Activated CD4-positive, alpha-beta T cell treated with anti-CD3 and anti-CD28 coated beads, Interleukin-2, amount 10 ng/mL, durations not matched to agents 7 days and 5 days (primary cell): ENCODE results near the gene ABCC9. TPM values are rescaled to one million over a fixed set of nuclear protein-coding genes. Genes with fewer than 3 reads are reported as not detected.

ENCODE experiments used
- CTCF ChIA-PET: fragments of 350-600 bp; sonication (Branson Sonifier 250); formaldehyde crosslinking; loops from one replicate; lab custom pipeline; 2021; ENCODE audit warnings: antibody characterized with exemption; lab: Charles Lee
- POLR2A ChIA-PET: fragments of 350-600 bp; sonication (Branson Sonifier 250); formaldehyde crosslinking; loops from one replicate; lab custom pipeline; 2021; ENCODE audit warnings: antibody characterized with exemption; lab: Charles Lee
- DNase-seq: peaks from one replicate; pipeline ENCODE4 v3.0.0-alpha.2; 2020
- H3K27ac Mint-ChIP-seq: one replicate; pipeline ENCODE4 v1.8.0; 2021; ENCODE audit warnings: mild to moderate bottlenecking, moderate library complexity, mixed read lengths
- H3K27me3 Mint-ChIP-seq: one replicate; pipeline ENCODE4 v1.8.0; 2021; ENCODE audit warnings: mixed read lengths
- H3K36me3 Mint-ChIP-seq: one replicate; pipeline ENCODE4 v1.8.0; 2021; ENCODE audit warnings: low read depth, mixed read lengths
- H3K4me1 Mint-ChIP-seq: one replicate; pipeline ENCODE4 v1.8.0; 2021; ENCODE audit warnings: mixed read lengths
- H3K4me3 Mint-ChIP-seq: one replicate; pipeline ENCODE4 v1.8.0; 2021; ENCODE audit warnings: mild to moderate bottlenecking, moderate library complexity, mixed read lengths
- H3K9me3 Mint-ChIP-seq: one replicate; pipeline ENCODE4 v1.8.0; 2021; ENCODE audit warnings: mixed read lengths
- total RNA-seq, 2 experiments: library from RNA; stranded (reverse); gene quantifications; one replicate each; pipeline ENCODE4 v1.2.3, GENCODE V29; 2021

The ABCC9 gene
- total RNA-seq, 2 experiments from 2014 or later, result not detected

GRCh38 chr12:21848192-21848591 lies 93.0 kb downstream of the ABCC9 start:
- Mint-ChIP-seq H3K27me3 (no peaks in the 10 kb centered on the region), H3K36me3 (no peaks in the 10 kb centered on the region), H3K4me3 (no peak overlapping the region), H3K9me3 (no peaks in the 10 kb centered on the region), H3K4me1 (no peaks in the 10 kb centered on the region), H3K27ac (no peak overlapping the region)
- no peak for DNase-seq
- CTCF ChIA-PET, result no interaction called here
- POLR2A ChIA-PET, result no interaction called here

GRCh38 chr12:21843795-21844194 lies 97.4 kb downstream of the ABCC9 start:
- no peak overlapping the region for H3K4me3 Mint-ChIP-seq
- DNase-seq, result no peak
- H3K9me3 Mint-ChIP-seq, result no peaks in the 10 kb centered on the region
- H3K27me3 Mint-ChIP-seq, result peaks cover 3% of the 10 kb centered on the region
- CTCF ChIA-PET, result no interaction called here
- POLR2A ChIA-PET, result no interaction called here
- no peaks in the 10 kb centered on the region for H3K36me3 Mint-ChIP-seq
- no peak overlapping the region for H3K27ac Mint-ChIP-seq
- no peaks in the 10 kb centered on the region for H3K4me1 Mint-ChIP-seq

GRCh38 chr12:21839776-21840175 lies 101.5 kb downstream of the ABCC9 start:
- no peak for DNase-seq
- Mint-ChIP-seq H3K27ac (no peak overlapping the region), H3K9me3 (no peaks in the 10 kb centered on the region), H3K4me3 (no peak overlapping the region), H3K4me1 (no peaks in the 10 kb centered on the region), H3K27me3 (peaks cover 5% of the 10 kb centered on the region), H3K36me3 (no peaks in the 10 kb centered on the region)
- POLR2A ChIA-PET, result no interaction called here
- CTCF ChIA-PET, result no interaction called here

- no peak overlapping the region for H3K4me3 Mint-ChIP-seq
- H3K9me3 Mint-ChIP-seq, result no peaks in the 10 kb centered on the region
- no peaks in the 10 kb centered on the region for H3K4me1 Mint-ChIP-seq
- ChIA-PET CTCF (no interaction called here), POLR2A (no interaction called here)
- H3K27ac Mint-ChIP-seq, result no peak overlapping the region
- peaks cover 5% of the 10 kb centered on the region for H3K27me3 Mint-ChIP-seq
- DNase-seq, result no peak
- no peaks in the 10 kb centered on the region for H3K36me3 Mint-ChIP-seq
Measured at GRCh38 chr12:21837847-21838246, 103.4 kb downstream of the ABCC9 start.

GRCh38 chr12:21831791-21832344 lies 109.4 kb downstream of the ABCC9 start:
- DNase-seq, result no peak
- no peak overlapping the region for H3K4me3 Mint-ChIP-seq
- peaks cover 2% of the 10 kb centered on the region for H3K27me3 Mint-ChIP-seq
- H3K27ac Mint-ChIP-seq, result no peak overlapping the region
- CTCF ChIA-PET, result no interaction called here
- H3K4me1 Mint-ChIP-seq, result no peaks in the 10 kb centered on the region
- H3K36me3 Mint-ChIP-seq, result no peaks in the 10 kb centered on the region
- H3K9me3 Mint-ChIP-seq, result no peaks in the 10 kb centered on the region
- POLR2A ChIA-PET, result no interaction called here

GRCh38 chr12:21828779-21829178 lies 112.4 kb downstream of the ABCC9 start:
- H3K4me3 Mint-ChIP-seq, result no peak overlapping the region

GRCh38 chr12:21828136-21828775 lies 113.0 kb downstream of the ABCC9 start:
- H3K4me3 Mint-ChIP-seq, result no peak overlapping the region
- no peaks in the 10 kb centered on the region for H3K36me3 Mint-ChIP-seq
- ChIA-PET POLR2A (no interaction called here), CTCF (no interaction called here)
- H3K27ac Mint-ChIP-seq, result no peak overlapping the region
- H3K9me3 Mint-ChIP-seq, result no peaks in the 10 kb centered on the region
- DNase-seq, result no peak
- no peaks in the 10 kb centered on the region for H3K4me1 Mint-ChIP-seq
- H3K27me3 Mint-ChIP-seq, result no peaks in the 10 kb centered on the region

More at GRCh38 chr12:21828779-21829178, 112.4 kb downstream of the ABCC9 start:
- no peak for DNase-seq
- POLR2A ChIA-PET, result no interaction called here
- no peaks in the 10 kb centered on the region for H3K36me3 Mint-ChIP-seq
- no peaks in the 10 kb centered on the region for H3K9me3 Mint-ChIP-seq
- H3K27me3 Mint-ChIP-seq, result no peaks in the 10 kb centered on the region
- no peaks in the 10 kb centered on the region for H3K4me1 Mint-ChIP-seq
- no peak overlapping the region for H3K27ac Mint-ChIP-seq
- CTCF ChIA-PET, result no interaction called here

GRCh38 chr12:21827083-21827482 lies 114.1 kb downstream of the ABCC9 start:
- Mint-ChIP-seq H3K27ac (no peak overlapping the region), H3K36me3 (no peaks in the 10 kb centered on the region), H3K9me3 (no peaks in the 10 kb centered on the region), H3K4me1 (no peaks in the 10 kb centered on the region), H3K4me3 (no peak overlapping the region), H3K27me3 (no peaks in the 10 kb centered on the region)
- POLR2A ChIA-PET, result no interaction called here
- CTCF ChIA-PET, result no interaction called here
- DNase-seq, result no peak

GRCh38 chr12:21826618-21826910 lies 114.7 kb downstream of the ABCC9 start:
- no peak for DNase-seq
- CTCF ChIA-PET, result no interaction called here
- Mint-ChIP-seq H3K27ac (no peak overlapping the region), H3K27me3 (no peaks in the 10 kb centered on the region), H3K4me1 (no peaks in the 10 kb centered on the region), H3K9me3 (no peaks in the 10 kb centered on the region), H3K36me3 (no peaks in the 10 kb centered on the region), H3K4me3 (no peak overlapping the region)
- POLR2A ChIA-PET, result no interaction called here

GRCh38 chr12:21825886-21826617 lies 115.2 kb downstream of the ABCC9 start:
- CTCF ChIA-PET, result no interaction called here
- POLR2A ChIA-PET, result no interaction called here
- H3K36me3 Mint-ChIP-seq, result no peaks in the 10 kb centered on the region

GRCh38 chr12:21823581-21823980 lies 117.6 kb downstream of the ABCC9 start:
- Mint-ChIP-seq H3K4me3 (no peak overlapping the region), H3K9me3 (no peaks in the 10 kb centered on the region), H3K27ac (no peak overlapping the region), H3K27me3 (peaks cover 2% of the 10 kb centered on the region), H3K36me3 (no peaks in the 10 kb centered on the region), H3K4me1 (no peaks in the 10 kb centered on the region)
- no peak for DNase-seq
- ChIA-PET CTCF (no interaction called here), POLR2A (no interaction called here)

More at GRCh38 chr12:21825886-21826617, 115.2 kb downstream of the ABCC9 start:
- DNase-seq, result no peak
- Mint-ChIP-seq H3K27me3 (no peaks in the 10 kb centered on the region), H3K27ac (no peak overlapping the region), H3K4me3 (no peak overlapping the region), H3K4me1 (no peaks in the 10 kb centered on the region), H3K9me3 (no peaks in the 10 kb centered on the region)

- CTCF ChIA-PET, result no interaction called here
- POLR2A ChIA-PET, result no interaction called here
Measured at GRCh38 chr12:21819678-21820077, 121.5 kb downstream of the ABCC9 start.

GRCh38 chr12:21819236-21819635 lies 122.0 kb downstream of the ABCC9 start:
- DNase-seq, result no peak
- H3K4me1 Mint-ChIP-seq, result no peaks in the 10 kb centered on the region
- no peaks in the 10 kb centered on the region for H3K9me3 Mint-ChIP-seq
- H3K4me3 Mint-ChIP-seq, result no peak overlapping the region
- no peak overlapping the region for H3K27ac Mint-ChIP-seq
- H3K27me3 Mint-ChIP-seq, result peaks cover 2% of the 10 kb centered on the region
- ChIA-PET POLR2A (no interaction called here), CTCF (no interaction called here)
- no peaks in the 10 kb centered on the region for H3K36me3 Mint-ChIP-seq

More at GRCh38 chr12:21819678-21820077, 121.5 kb downstream of the ABCC9 start:
- no peak for DNase-seq
- peaks cover 2% of the 10 kb centered on the region for H3K27me3 Mint-ChIP-seq
- no peaks in the 10 kb centered on the region for H3K9me3 Mint-ChIP-seq
- no peaks in the 10 kb centered on the region for H3K4me1 Mint-ChIP-seq
- H3K27ac Mint-ChIP-seq, result no peak overlapping the region
- H3K4me3 Mint-ChIP-seq, result no peak overlapping the region
- no peaks in the 10 kb centered on the region for H3K36me3 Mint-ChIP-seq
